HG03108 (cell line): Measurements from ENCODE around the gene FOXP1.
"Not testable (repeated sequence)": the region's sequence is repeated elsewhere in the genome, so short reads cannot be mapped to it uniquely, and the experiment has no call there.

Experiments used
- ATAC-seq: cut with Tn5 transposase; IDR thresholded peaks from one replicate; pipeline ENCODE4 v1.9.1; 2021; ENCODE audit warnings: moderate library complexity; ENCODE audit not compliant: unreplicated experiment

FOXP1 gene

GRCh38 chr3:71454512-71455403, 128.8 kb downstream of the FOXP1 start:
- ATAC-seq = no peak

GRCh38 chr3:71453822-71454511, 129.6 kb downstream of the FOXP1 start:
- ATAC-seq = no peak

- ATAC-seq = no peak
These were observed 130.2 kb downstream of the FOXP1 start for GRCh38 chr3:71453319-71453718.

GRCh38 chr3:71451812-71452211, 131.7 kb downstream of the FOXP1 start:
- ATAC-seq = no peak

GRCh38 chr3:71451060-71451459, 132.5 kb downstream of the FOXP1 start:
- no peak for ATAC-seq

- no peak for ATAC-seq
These were observed 133.4 kb downstream of the FOXP1 start for GRCh38 chr3:71450162-71450561.

GRCh38 chr3:71447803-71448202, 135.7 kb downstream of the FOXP1 start:
- ATAC-seq = no peak

- no peak for ATAC-seq
These were observed 136.3 kb downstream of the FOXP1 start for GRCh38 chr3:71447197-71447596.

GRCh38 chr3:71446734-71447133, 136.8 kb downstream of the FOXP1 start:
- ATAC-seq = no peak

GRCh38 chr3:71446260-71446659, 137.3 kb downstream of the FOXP1 start:
- ATAC-seq = no peak

GRCh38 chr3:71444861-71445259, 138.7 kb downstream of the FOXP1 start:
- no peak for ATAC-seq

GRCh38 chr3:71444028-71444860, 139.3 kb downstream of the FOXP1 start:
- peak; percentile 88 for ATAC-seq

- ATAC-seq = no peak
These were observed 140.2 kb downstream of the FOXP1 start for GRCh38 chr3:71443332-71443731.

- ATAC-seq = no peak
These were observed 140.9 kb downstream of the FOXP1 start for GRCh38 chr3:71442652-71443042.

GRCh38 chr3:71441925-71442651, 141.4 kb downstream of the FOXP1 start:
- no peak for ATAC-seq

GRCh38 chr3:71441217-71441924, 142.2 kb downstream of the FOXP1 start:
- ATAC-seq = no peak

GRCh38 chr3:71438904-71439303, 144.6 kb downstream of the FOXP1 start:
- no peak for ATAC-seq

GRCh38 chr3:71438071-71438685, 145.3 kb downstream of the FOXP1 start:
- ATAC-seq = no peak

- no peak for ATAC-seq
These were observed 147.2 kb downstream of the FOXP1 start for GRCh38 chr3:71436337-71436736.

- ATAC-seq = not testable (repeated sequence)
These were observed 147.7 kb downstream of the FOXP1 start for GRCh38 chr3:71435836-71436235.
